GM12801 (cell line): Measurements from ENCODE around the gene EZH2.

Experiments used
- CTCF ChIP-seq: IDR thresholded peaks from one replicate; pipeline ENCODE4 v1.5.1; 2011; ENCODE audit warnings: control low read depth; ENCODE audit not compliant: insufficient read length; ENCODE audit errors: extremely low read depth

The EZH2 gene

GRCh38 chr7:148819697-148820360 lies 64.3 kb downstream of the EZH2 start:
- TF ChIP-seq CTCF, result no peak

GRCh38 chr7:148815612-148816011 lies 68.5 kb downstream of the EZH2 start:
- no peak for TF ChIP-seq CTCF

GRCh38 chr7:148814922-148815559 lies 69.0 kb downstream of the EZH2 start:
- no peak for TF ChIP-seq CTCF

- no peak for TF ChIP-seq CTCF
Observed at GRCh38 chr7:148813890-148814289, 70.2 kb downstream of the EZH2 start.

- no peak for TF ChIP-seq CTCF
Observed at GRCh38 chr7:148811892-148812291, 72.2 kb downstream of the EZH2 start.

GRCh38 chr7:148809856-148810255 lies 74.2 kb downstream of the EZH2 start:
- no peak for TF ChIP-seq CTCF

GRCh38 chr7:148807436-148807835 lies 76.7 kb downstream of the EZH2 start:
- no peak for TF ChIP-seq CTCF

GRCh38 chr7:148806187-148806586 lies 77.9 kb downstream of the EZH2 start:
- no peak for TF ChIP-seq CTCF
